H9 (cell line): ENCODE results near the gene PYGO2. TPM values are rescaled to one million over a fixed set of nuclear protein-coding genes. Genes with fewer than 3 reads are reported as not detected.

Experiments
- DNase-seq: peaks from one replicate; pipeline ENCODE4 v3.0.0-alpha.2; 2017
- H2AFZ ChIP-seq: one replicate; pipeline ENCODE4 v1.6.1; 2013; ENCODE audit warnings: mild to moderate bottlenecking, low read length, control low read depth, moderate library complexity
- H2AK5ac ChIP-seq: 2 replicates; pipeline ENCODE4 v1.6.1; 2013; ENCODE audit warnings: low read length, control low read depth, mixed read lengths; ENCODE audit not compliant: insufficient read length
- H2BK120ac ChIP-seq: one replicate; pipeline ENCODE4 v1.6.1; 2013; ENCODE audit warnings: low read depth, mild to moderate bottlenecking, low read length, control low read depth, inconsistent platforms; ENCODE audit not compliant: poor library complexity, severe bottlenecking
- H2BK12ac ChIP-seq: 2 replicates; pipeline ENCODE4 v1.6.1; 2013; ENCODE audit warnings: low read length, control low read depth, mixed read lengths, low read depth; ENCODE audit not compliant: insufficient read length
- H2BK15ac ChIP-seq: 2 replicates; pipeline ENCODE4 v1.6.1; 2013; ENCODE audit warnings: low read depth, low read length, control low read depth
- H2BK20ac ChIP-seq: one replicate; pipeline ENCODE4 v1.6.1; 2013; ENCODE audit warnings: low read depth, mild to moderate bottlenecking, low read length, control low read depth, inconsistent platforms; ENCODE audit not compliant: poor library complexity, severe bottlenecking
- H2BK5ac ChIP-seq: 2 replicates; pipeline ENCODE4 v1.6.1; 2013; ENCODE audit warnings: low read length, control low read depth, mixed read lengths; ENCODE audit not compliant: insufficient read length
- H3K14ac ChIP-seq: 2 replicates; pipeline ENCODE4 v1.6.1; 2013; ENCODE audit warnings: low read length, control low read depth; ENCODE audit not compliant: insufficient read depth
- H3K18ac ChIP-seq: 2 replicates; pipeline ENCODE4 v1.6.1; 2013; ENCODE audit warnings: low read depth, mild to moderate bottlenecking, mixed read lengths, low read length, control low read depth; ENCODE audit not compliant: insufficient read length
- H3K23ac ChIP-seq: 2 replicates; pipeline ENCODE4 v1.6.1; 2013; ENCODE audit warnings: low read length, control low read depth, mixed read lengths, low read depth; ENCODE audit not compliant: insufficient read length
- H3K23me2 ChIP-seq: 2 replicates; pipeline ENCODE4 v1.6.1; 2013; ENCODE audit warnings: low read depth, mild to moderate bottlenecking, mixed read lengths, low read length, control low read depth; ENCODE audit not compliant: insufficient read length, poor library complexity, severe bottlenecking
- H3K27ac ChIP-seq: 2 replicates; pipeline ENCODE4 v1.5.1; 2013; ENCODE audit warnings: low read length, control low read depth, mixed read lengths, low read depth; ENCODE audit not compliant: insufficient read length
- H3K27me3 ChIP-seq: 2 replicates; pipeline ENCODE4 v1.6.1; 2013; ENCODE audit warnings: low read length, control low read depth, inconsistent platforms; ENCODE audit not compliant: insufficient read depth
- H3K4ac ChIP-seq: 2 replicates; pipeline ENCODE4 v1.6.1; 2013; ENCODE audit warnings: low read depth, mild to moderate bottlenecking, control low read depth, inconsistent platforms, low read length, moderate library complexity
- H3K4me1 ChIP-seq: 2 replicates; pipeline ENCODE4 v1.6.1; 2013; ENCODE audit warnings: low read length, control low read depth, inconsistent platforms; ENCODE audit not compliant: insufficient read depth
- H3K4me2 ChIP-seq: 2 replicates; pipeline ENCODE4 v1.6.1; 2013; ENCODE audit warnings: low read length, control low read depth, mixed read lengths; ENCODE audit not compliant: insufficient read length, insufficient read depth
- H3K56ac ChIP-seq: 2 replicates; pipeline ENCODE4 v1.6.1; 2013; ENCODE audit warnings: low read depth, mild to moderate bottlenecking, mixed read lengths, low read length, control low read depth; ENCODE audit not compliant: insufficient read length
- H3K79me1 ChIP-seq: 2 replicates; pipeline ENCODE4 v1.6.1; 2013; ENCODE audit warnings: low read depth, mild to moderate bottlenecking, moderate library complexity, low read length, control low read depth, inconsistent platforms; ENCODE audit not compliant: insufficient read depth, poor library complexity, severe bottlenecking
- H3K79me2 ChIP-seq: 2 replicates; pipeline ENCODE4 v1.6.1; 2013; ENCODE audit warnings: low read length, control low read depth, inconsistent platforms; ENCODE audit not compliant: insufficient read depth
- H3K9ac ChIP-seq: 2 replicates; pipeline ENCODE4 v1.6.1; 2013; ENCODE audit warnings: low read length, control low read depth, mixed read lengths; ENCODE audit not compliant: insufficient read length; ENCODE audit errors: extremely low read depth
- H3K9me3 ChIP-seq: one replicate; pipeline ENCODE4 v1.6.1; 2013; ENCODE audit warnings: low read depth, low read length, inconsistent platforms; ENCODE audit not compliant: control insufficient read depth
- H3T11ph ChIP-seq: one replicate; pipeline ENCODE4 v1.6.1; 2013; ENCODE audit warnings: mild to moderate bottlenecking, low read length, control low read depth, inconsistent platforms
- H4K20me1 ChIP-seq: one replicate; pipeline ENCODE4 v1.6.1; 2013; ENCODE audit not compliant: control insufficient read depth, insufficient read length, insufficient read depth
- H4K5ac ChIP-seq: 2 replicates; pipeline ENCODE4 v1.6.1; 2013; ENCODE audit warnings: low read depth, mild to moderate bottlenecking, mixed read lengths, low read length, control low read depth; ENCODE audit not compliant: insufficient read length
- H4K8ac ChIP-seq: replicated peaks from 2 replicates; pipeline ENCODE4 v1.6.1; 2013; ENCODE audit warnings: low read length, control low read depth, mixed read lengths, low read depth; ENCODE audit not compliant: insufficient read length
- H4K91ac ChIP-seq: 2 replicates; pipeline ENCODE4 v1.6.1; 2013; ENCODE audit warnings: low read depth, mild to moderate bottlenecking, moderate library complexity, mixed read lengths, low read length, control low read depth; ENCODE audit not compliant: insufficient read length
- H3K27ac Mint-ChIP-seq, 3 experiments: 2 replicates in 2 of 3; 3 replicates in 1 of 3; pipeline ENCODE4 v1.8.0; 2020 to 2021; ENCODE audit warnings: mixed read lengths in 3 of 3, mild to moderate bottlenecking in 1 of 3, moderate library complexity in 1 of 3
- H3K27me3 Mint-ChIP-seq: 2 replicates; pipeline ENCODE4 v1.8.0; 2021; ENCODE audit warnings: low read depth, mild to moderate bottlenecking, moderate library complexity, mixed read lengths
- H3K36me3 Mint-ChIP-seq, 3 experiments: 2 replicates in 2 of 3; 3 replicates in 1 of 3; pipeline ENCODE4 v1.8.0; 2020 to 2021; ENCODE audit warnings: low read depth in 3 of 3, mixed read lengths in 3 of 3; ENCODE audit not compliant: insufficient read depth in 1 of 3
- H3K4me1 Mint-ChIP-seq, 2 experiments: 2 replicates each; pipeline ENCODE4 v1.8.0; 2020; ENCODE audit warnings: mixed read lengths in 2 of 2
- H3K4me3 Mint-ChIP-seq, 2 experiments: 2 replicates in 1 of 2; 3 replicates in 1 of 2; pipeline ENCODE4 v1.8.0; 2020 to 2021; ENCODE audit warnings: mild to moderate bottlenecking in 2 of 2, mixed read lengths in 2 of 2, moderate library complexity in 1 of 2
- H3K9me3 Mint-ChIP-seq, 2 experiments: 2 replicates in 1 of 2; 3 replicates in 1 of 2; pipeline ENCODE4 v1.8.0; 2020; ENCODE audit warnings: mild to moderate bottlenecking in 2 of 2, mixed read lengths in 2 of 2, moderate library complexity in 1 of 2
- WGBS: extraction: QIAGEN DNeasy Blood & Tissue Kit; methylation state at CpG from one replicate; pipeline ENCODE4 v1.1.7; 2013; ENCODE audit warnings: missing lambda C conversion rate, low lambda C conversion rate, mixed read lengths; ENCODE audit not compliant: insufficient read length; ENCODE audit errors: extremely low coverage; 5-methylcytosine and 5-hydroxymethylcytosine counted together
- total RNA-seq: library from RNA; stranded (reverse); gene quantifications from 2 replicates; pipeline ENCODE4 v1.2.1, GENCODE V29; 2021
- TF ChIP-seq, protein P1 (sequence below): fragments of 200-600 bp; sonication (generic); conservative IDR thresholded peaks from 3 replicates; pipeline ENCODE4 v1.8.0; 2021; ENCODE audit warnings: antibody characterized with exemption, mild to moderate bottlenecking

The PYGO2 gene
- total RNA-seq, 1 experiment from 2014 or later, result 38.7 TPM

DNA sequence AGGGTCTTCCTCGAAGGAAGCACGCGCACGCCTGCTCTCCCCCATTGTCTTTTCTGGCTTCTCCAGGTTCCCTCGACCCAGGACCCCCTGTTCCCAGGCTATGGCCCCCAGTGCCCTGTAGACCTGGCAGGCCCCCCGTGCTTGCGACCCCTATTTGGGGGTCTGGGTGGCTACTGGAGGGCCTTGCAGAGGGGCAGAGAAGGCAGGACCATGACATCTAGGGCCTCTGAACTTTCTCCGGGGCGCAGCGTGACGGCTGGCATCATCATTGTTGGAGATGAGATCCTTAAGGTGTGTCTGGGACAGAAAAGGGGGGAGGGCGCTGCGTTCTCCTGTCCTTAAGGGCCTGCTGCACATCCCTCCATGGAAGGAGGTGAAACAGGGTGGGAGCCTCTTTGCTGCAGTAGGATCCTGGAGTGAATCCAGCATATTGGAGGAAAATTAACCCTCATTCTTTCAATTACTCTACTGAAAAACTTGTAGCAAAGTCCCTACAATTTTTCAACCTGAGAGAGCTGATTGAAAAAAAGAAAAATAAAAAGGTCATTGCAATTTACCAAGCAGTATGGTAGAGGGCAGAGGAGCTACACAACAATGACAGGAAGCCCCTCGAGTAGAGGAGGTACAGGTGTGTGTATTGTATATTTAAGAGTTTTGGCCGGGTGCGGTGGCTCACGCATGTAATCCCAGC, 22.3 kb upstream of the PYGO2 start:
- Histone ChIP-seq H3K4ac (no peak overlapping the region), H3K79me1 (peaks cover 2% of the 10 kb centered on the region), H3K23me2 (peaks cover 8% of the 10 kb centered on the region), H4K91ac (no peak overlapping the region), H2BK5ac (no peak overlapping the region), H3K79me2 (peaks cover 9% of the 10 kb centered on the region; the same call in 1 of the 2 replicates), H3K27me3 (no peaks in the 10 kb centered on the region), H2AK5ac (no peak overlapping the region), H2AFZ (no peak overlapping the region), H3K4me1 (no peaks in the 10 kb centered on the region), H3K18ac (peak overlapping the region; percentile 41), H3K4me2 (peak overlapping the region; percentile 86), H3T11ph (no peak overlapping the region), H4K20me1 (no peaks in the 10 kb centered on the region), H2BK20ac (no peak overlapping the region), H3K27ac (no peak overlapping the region), H2BK120ac (no peak overlapping the region), H3K14ac (peak overlapping the region; percentile 52), H3K9ac (peak overlapping the region; percentile 97), H3K56ac (no peak overlapping the region), H2BK15ac (no peak overlapping the region), H4K5ac (no peak overlapping the region), H4K8ac (no peak overlapping the region), H2BK12ac (no peak overlapping the region), H3K9me3 (no peaks in the 10 kb centered on the region), H3K23ac (no peak overlapping the region)
- TF ChIP-seq, protein P1, sequence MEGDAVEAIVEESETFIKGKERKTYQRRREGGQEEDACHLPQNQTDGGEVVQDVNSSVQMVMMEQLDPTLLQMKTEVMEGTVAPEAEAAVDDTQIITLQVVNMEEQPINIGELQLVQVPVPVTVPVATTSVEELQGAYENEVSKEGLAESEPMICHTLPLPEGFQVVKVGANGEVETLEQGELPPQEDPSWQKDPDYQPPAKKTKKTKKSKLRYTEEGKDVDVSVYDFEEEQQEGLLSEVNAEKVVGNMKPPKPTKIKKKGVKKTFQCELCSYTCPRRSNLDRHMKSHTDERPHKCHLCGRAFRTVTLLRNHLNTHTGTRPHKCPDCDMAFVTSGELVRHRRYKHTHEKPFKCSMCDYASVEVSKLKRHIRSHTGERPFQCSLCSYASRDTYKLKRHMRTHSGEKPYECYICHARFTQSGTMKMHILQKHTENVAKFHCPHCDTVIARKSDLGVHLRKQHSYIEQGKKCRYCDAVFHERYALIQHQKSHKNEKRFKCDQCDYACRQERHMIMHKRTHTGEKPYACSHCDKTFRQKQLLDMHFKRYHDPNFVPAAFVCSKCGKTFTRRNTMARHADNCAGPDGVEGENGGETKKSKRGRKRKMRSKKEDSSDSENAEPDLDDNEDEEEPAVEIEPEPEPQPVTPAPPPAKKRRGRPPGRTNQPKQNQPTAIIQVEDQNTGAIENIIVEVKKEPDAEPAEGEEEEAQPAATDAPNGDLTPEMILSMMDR, result no peak
- no CpG with 5 or more reads among the region's 17 CpGs for WGBS
- Mint-ChIP-seq H3K4me3 (no peak overlapping the region), H3K36me3 (peaks cover 39 to 63% (median 52%) of the 10 kb centered on the region in 3 experiments), H3K27me3 (no peaks in the 10 kb centered on the region), H3K4me1 (peaks cover 8 to 9% of the 10 kb centered on the region in 2 experiments; a peak in 3 of 4 replicates), H3K27ac (no peak overlapping the region), H3K9me3 (no peaks in the 10 kb centered on the region)
- no peak for DNase-seq
